SJCRH30 (cell line): ENCODE measurements around the gene PUM1. TPM values are rescaled to one million over a fixed set of nuclear protein-coding genes. Genes with fewer than 3 reads are reported as not detected.
"Not testable (repeated sequence)": the region's sequence is repeated elsewhere in the genome, so short reads cannot be mapped to it uniquely, and the experiment has no call there.

Experiments used
- DNase-seq, 2 experiments: peaks; one replicate each; pipeline ENCODE4 v3.0.0-alpha.2; 2015 to 2020
- H3K27ac ChIP-seq: fragments of 250-450 bp; sonication (Bioruptor Pico); 2 replicates; pipeline ENCODE4 v1.5.1; 2020; ENCODE audit warnings: mild to moderate bottlenecking, moderate library complexity
- H3K27me3 ChIP-seq: fragments of 250-450 bp; sonication (Bioruptor Pico); 2 replicates; pipeline ENCODE4 v1.5.1; 2020; ENCODE audit warnings: mild to moderate bottlenecking, moderate library complexity
- H3K36me3 ChIP-seq: fragments of 250-450 bp; sonication (Bioruptor Pico); 2 replicates; pipeline ENCODE4 v1.5.1; 2020; ENCODE audit warnings: mild to moderate bottlenecking, moderate library complexity
- H3K4me1 ChIP-seq: fragments of 250-450 bp; sonication (Bioruptor Pico); 2 replicates; pipeline ENCODE4 v1.5.1; 2020; ENCODE audit warnings: mild to moderate bottlenecking, moderate library complexity
- H3K4me3 ChIP-seq: fragments of 250-450 bp; sonication (Bioruptor Pico); 2 replicates; pipeline ENCODE4 v1.5.1; 2020; ENCODE audit warnings: mild to moderate bottlenecking, moderate library complexity
- H3K9me3 ChIP-seq: fragments of 250-450 bp; sonication (Bioruptor Pico); replicated peaks from 2 replicates; pipeline ENCODE4 v1.5.1; 2020; ENCODE audit warnings: mild to moderate bottlenecking, moderate library complexity
- total RNA-seq: library from RNA; depleted of rRNA; stranded (reverse); fragments of >200 nt; shearing (Covaris generic); gene quantifications from 2 replicates; pipeline ENCODE4 v1.2.3, GENCODE V29; 2014

The PUM1 gene
- total RNA-seq, 1 experiment from 2014 or later = 99.1 TPM

DNA sequence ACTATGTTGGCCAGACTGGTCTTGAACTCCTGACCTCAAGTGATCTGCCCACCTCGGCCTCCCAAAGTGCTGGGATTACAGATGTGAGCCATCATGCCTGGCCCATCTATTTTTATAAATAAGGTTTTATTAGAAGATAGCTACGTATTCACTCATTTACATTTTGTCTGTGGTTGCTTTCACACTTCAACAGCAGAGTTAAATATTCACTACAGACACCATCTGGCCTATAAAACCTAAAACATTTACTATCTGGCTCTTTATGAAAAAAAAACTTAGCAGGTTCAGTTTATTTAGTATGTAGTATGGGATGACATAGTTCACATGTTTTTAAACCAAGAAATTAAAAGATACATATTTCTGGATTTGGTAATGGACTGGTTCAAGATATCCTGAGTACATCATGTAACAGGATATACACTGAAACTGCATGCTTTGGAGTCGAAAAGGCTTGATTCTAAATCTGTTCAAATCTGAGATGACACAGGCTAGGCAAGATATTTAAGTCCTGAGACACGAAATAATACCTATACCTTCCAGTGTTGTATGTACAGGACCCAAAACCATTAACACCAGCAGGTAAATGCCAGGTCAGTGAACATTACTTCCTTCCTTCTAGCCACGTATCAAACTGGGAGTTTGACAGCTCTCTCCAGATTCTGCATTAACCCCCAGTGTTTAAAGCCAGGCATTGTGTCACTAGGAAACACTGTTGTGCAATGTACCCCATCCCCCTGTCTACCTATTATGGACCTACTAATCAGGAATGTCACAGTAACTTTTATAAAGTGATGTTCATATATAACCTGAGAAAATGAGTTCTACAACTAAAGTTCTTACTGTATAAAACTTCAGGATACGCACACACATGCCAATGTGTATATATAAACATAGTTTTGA is 102.7 kb downstream of the PUM1 start:
- no peaks in the 10 kb centered on the region for H3K9me3 ChIP-seq
- no peak overlapping the region for H3K4me3 ChIP-seq
- peaks cover 95% of the 10 kb centered on the region for H3K36me3 ChIP-seq
- peaks cover 19% of the 10 kb centered on the region for H3K4me1 ChIP-seq
- no peak overlapping the region for H3K27ac ChIP-seq
- no peaks in the 10 kb centered on the region for H3K27me3 ChIP-seq
- no peak for DNase-seq

DNA sequence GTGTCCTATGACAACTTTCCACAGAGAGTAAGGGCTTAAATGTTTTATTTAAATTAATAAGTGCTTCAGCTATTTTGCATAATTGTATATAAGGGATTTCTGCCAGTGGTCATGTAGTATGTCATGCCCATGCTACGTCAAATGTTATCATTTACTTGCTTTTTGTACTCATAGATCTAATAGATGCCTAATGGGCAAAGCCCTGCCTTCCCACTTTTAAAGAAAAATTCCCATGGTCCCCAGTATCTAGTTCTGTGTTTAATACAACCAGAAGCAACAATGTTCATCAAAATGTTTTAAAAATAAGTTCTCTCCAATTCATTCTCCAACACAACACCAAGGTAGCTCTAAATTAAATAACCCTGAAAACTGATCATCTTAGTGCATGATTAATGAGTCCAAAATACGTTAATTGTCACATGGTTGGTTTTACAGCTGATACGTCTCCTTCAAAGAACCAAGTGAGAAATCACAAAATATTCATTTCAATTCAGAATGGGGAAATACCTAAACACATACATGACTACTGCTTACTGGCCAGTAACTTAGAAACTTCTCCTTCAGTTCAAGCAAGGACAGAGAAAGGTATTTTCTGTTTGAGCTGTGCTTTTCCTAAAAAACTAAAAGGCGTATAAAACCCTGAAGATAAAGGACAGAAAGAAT is 107.8 kb downstream of the PUM1 start:
- H3K4me3 ChIP-seq = no peak overlapping the region
- H3K4me1 ChIP-seq = no peaks in the 10 kb centered on the region
- peaks cover 83% of the 10 kb centered on the region for H3K36me3 ChIP-seq
- DNase-seq = no peak
- H3K9me3 ChIP-seq = no peaks in the 10 kb centered on the region
- no peak overlapping the region for H3K27ac ChIP-seq
- no peaks in the 10 kb centered on the region for H3K27me3 ChIP-seq

- H3K27ac ChIP-seq = no peak overlapping the region
- peaks cover 82% of the 10 kb centered on the region for H3K36me3 ChIP-seq
- no peak overlapping the region for H3K4me3 ChIP-seq
- no peaks in the 10 kb centered on the region for H3K4me1 ChIP-seq
- H3K9me3 ChIP-seq = no peaks in the 10 kb centered on the region
- H3K27me3 ChIP-seq = no peaks in the 10 kb centered on the region
- no peak for DNase-seq
Observed at GRCh38 chr1:30955448-30956015, 110.0 kb downstream of the PUM1 start.

DNA sequence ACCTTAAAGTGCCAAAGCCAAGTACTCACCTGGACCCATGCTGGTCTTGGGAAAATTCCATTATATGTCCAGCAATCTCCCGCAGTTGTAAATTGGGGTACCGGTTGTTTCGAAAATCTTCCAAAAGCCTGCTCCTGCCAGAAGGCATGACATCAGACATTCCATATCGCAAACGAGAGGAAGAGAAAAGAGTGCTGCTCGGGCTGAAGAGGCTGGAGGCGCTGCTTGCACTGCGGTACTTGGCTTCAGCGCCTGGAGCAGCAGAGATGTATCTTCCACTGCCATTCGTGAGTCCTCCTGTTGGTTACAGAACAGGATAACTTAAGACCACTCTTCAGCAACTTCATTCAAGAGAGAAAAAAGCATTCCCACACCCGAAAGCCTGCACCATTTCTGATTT is 111.8 kb downstream of the PUM1 start:
- H3K4me1 ChIP-seq = no peaks in the 10 kb centered on the region
- H3K36me3 ChIP-seq = peaks cover 79% of the 10 kb centered on the region
- no peaks in the 10 kb centered on the region for H3K9me3 ChIP-seq
- no peak for DNase-seq
- H3K27ac ChIP-seq = no peak overlapping the region
- no peaks in the 10 kb centered on the region for H3K27me3 ChIP-seq
- H3K4me3 ChIP-seq = no peak overlapping the region

GRCh38 chr1:30952098-30952497 is 113.4 kb downstream of the PUM1 start:
- H3K4me1 ChIP-seq = no peaks in the 10 kb centered on the region
- H3K27me3 ChIP-seq = no peaks in the 10 kb centered on the region
- peaks cover 80% of the 10 kb centered on the region for H3K36me3 ChIP-seq
- no peak for DNase-seq
- no peaks in the 10 kb centered on the region for H3K9me3 ChIP-seq
- no peak overlapping the region for H3K27ac ChIP-seq
- no peak overlapping the region for H3K4me3 ChIP-seq

GRCh38 chr1:30950700-30951099 is 114.8 kb downstream of the PUM1 start:
- no peaks in the 10 kb centered on the region for H3K27me3 ChIP-seq
- no peak overlapping the region for H3K27ac ChIP-seq
- no peaks in the 10 kb centered on the region for H3K4me1 ChIP-seq
- no peak overlapping the region for H3K4me3 ChIP-seq
- peaks cover 85% of the 10 kb centered on the region for H3K36me3 ChIP-seq
- no peaks in the 10 kb centered on the region for H3K9me3 ChIP-seq
- DNase-seq = no peak

DNA sequence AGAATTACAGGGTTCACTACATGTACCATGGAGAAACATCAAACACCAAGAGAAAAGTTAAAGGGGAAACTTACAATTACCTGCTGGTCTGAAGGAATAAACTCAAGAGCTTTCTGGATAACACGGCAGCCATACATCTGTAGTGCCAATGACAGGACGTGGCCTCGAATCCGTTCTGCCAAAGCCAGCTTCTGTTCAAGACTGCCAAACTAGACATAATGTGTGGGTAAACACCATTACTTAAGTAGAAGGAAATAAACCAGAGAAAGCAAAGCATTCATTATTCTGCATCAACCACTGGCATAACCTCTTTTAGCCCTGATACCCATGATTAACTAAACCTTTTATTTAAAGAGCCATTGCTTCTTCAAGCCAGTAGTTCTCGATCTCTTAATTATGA is 115.5 kb downstream of the PUM1 start:
- Histone ChIP-seq H3K4me1 (no peaks in the 10 kb centered on the region), H3K9me3 (no peaks in the 10 kb centered on the region), H3K27me3 (no peaks in the 10 kb centered on the region), H3K4me3 (no peak overlapping the region), H3K27ac (no peak overlapping the region), H3K36me3 (peaks cover 85% of the 10 kb centered on the region)
- DNase-seq = no peak

- not testable (repeated sequence) for H3K4me1 ChIP-seq, H3K27ac ChIP-seq, H3K9me3 ChIP-seq, H3K4me3 ChIP-seq, H3K27me3 ChIP-seq, DNase-seq
- H3K36me3 ChIP-seq = peaks cover 87% of the 10 kb centered on the region
Observed at GRCh38 chr1:30949487-30949838, 116.1 kb downstream of the PUM1 start.

GRCh38 chr1:30948813-30949486 is 116.6 kb downstream of the PUM1 start:
- DNase-seq, H3K27ac ChIP-seq, H3K9me3 ChIP-seq, H3K27me3 ChIP-seq, H3K4me3 ChIP-seq, H3K4me1 ChIP-seq: not testable (repeated sequence)
- peaks cover 87% of the 10 kb centered on the region for H3K36me3 ChIP-seq

DNA sequence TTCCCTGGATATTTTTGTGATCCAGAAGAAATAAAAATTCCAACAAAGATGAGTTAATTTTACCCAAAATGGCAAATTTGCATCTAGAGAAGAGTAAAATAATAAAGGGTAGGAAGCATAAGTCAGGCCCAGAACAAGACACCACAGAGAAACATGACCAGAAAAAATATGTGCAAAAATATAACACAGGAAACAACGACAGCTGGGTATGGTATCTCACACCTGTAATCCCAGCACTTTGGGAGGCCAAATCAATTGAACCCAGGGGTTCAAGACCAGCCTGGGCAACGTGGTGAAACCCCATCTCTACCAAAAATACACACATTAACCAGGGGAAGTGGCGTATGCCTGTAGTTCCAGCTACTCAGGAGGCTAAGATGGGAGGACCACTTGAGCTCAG is 117.2 kb downstream of the PUM1 start:
- DNase-seq = no peak
- H3K36me3 ChIP-seq = peaks cover 87% of the 10 kb centered on the region
- no peak overlapping the region for H3K27ac ChIP-seq
- no peaks in the 10 kb centered on the region for H3K27me3 ChIP-seq
- H3K9me3 ChIP-seq = no peaks in the 10 kb centered on the region
- H3K4me1 ChIP-seq = no peaks in the 10 kb centered on the region
- H3K4me3 ChIP-seq = no peak overlapping the region

DNA sequence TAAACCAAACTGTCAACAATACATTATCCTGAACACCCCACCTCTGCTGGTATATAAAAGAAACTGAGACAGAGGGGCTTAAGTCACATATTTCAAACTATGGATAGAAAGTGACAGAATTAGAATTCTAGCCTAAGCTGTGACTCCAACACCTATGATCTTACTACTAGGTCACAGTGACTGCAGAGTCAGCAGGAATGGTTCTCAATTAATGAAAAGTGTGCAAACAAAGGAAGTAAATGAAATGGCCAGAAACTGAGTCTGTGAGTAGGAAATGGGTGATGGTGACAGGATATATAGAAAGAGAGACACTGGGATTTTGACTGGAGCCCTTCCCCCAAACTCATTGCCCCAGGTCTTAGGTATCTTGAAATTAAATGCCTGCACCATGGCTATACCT is 118.3 kb downstream of the PUM1 start:
- peaks cover 87% of the 10 kb centered on the region for H3K36me3 ChIP-seq
- no peak overlapping the region for H3K4me3 ChIP-seq
- H3K9me3 ChIP-seq = no peaks in the 10 kb centered on the region
- no peak for DNase-seq
- H3K27ac ChIP-seq = no peak overlapping the region
- no peaks in the 10 kb centered on the region for H3K4me1 ChIP-seq
- no peaks in the 10 kb centered on the region for H3K27me3 ChIP-seq

GRCh38 chr1:30942326-30942963 is 123.1 kb downstream of the PUM1 start:
- no peak overlapping the region for H3K4me3 ChIP-seq
- no peak for DNase-seq
- no peaks in the 10 kb centered on the region for H3K27me3 ChIP-seq
- peaks cover 92% of the 10 kb centered on the region for H3K36me3 ChIP-seq
- no peaks in the 10 kb centered on the region for H3K4me1 ChIP-seq
- H3K9me3 ChIP-seq = no peaks in the 10 kb centered on the region
- H3K27ac ChIP-seq = no peak overlapping the region

GRCh38 chr1:30940541-30940940 is 125.0 kb downstream of the PUM1 start:
- no peaks in the 10 kb centered on the region for H3K27me3 ChIP-seq
- H3K4me3 ChIP-seq = no peak overlapping the region
- H3K9me3 ChIP-seq = no peaks in the 10 kb centered on the region
- H3K36me3 ChIP-seq = peaks cover 91% of the 10 kb centered on the region
- no peak for DNase-seq
- no peak overlapping the region for H3K27ac ChIP-seq
- H3K4me1 ChIP-seq = no peaks in the 10 kb centered on the region

DNA sequence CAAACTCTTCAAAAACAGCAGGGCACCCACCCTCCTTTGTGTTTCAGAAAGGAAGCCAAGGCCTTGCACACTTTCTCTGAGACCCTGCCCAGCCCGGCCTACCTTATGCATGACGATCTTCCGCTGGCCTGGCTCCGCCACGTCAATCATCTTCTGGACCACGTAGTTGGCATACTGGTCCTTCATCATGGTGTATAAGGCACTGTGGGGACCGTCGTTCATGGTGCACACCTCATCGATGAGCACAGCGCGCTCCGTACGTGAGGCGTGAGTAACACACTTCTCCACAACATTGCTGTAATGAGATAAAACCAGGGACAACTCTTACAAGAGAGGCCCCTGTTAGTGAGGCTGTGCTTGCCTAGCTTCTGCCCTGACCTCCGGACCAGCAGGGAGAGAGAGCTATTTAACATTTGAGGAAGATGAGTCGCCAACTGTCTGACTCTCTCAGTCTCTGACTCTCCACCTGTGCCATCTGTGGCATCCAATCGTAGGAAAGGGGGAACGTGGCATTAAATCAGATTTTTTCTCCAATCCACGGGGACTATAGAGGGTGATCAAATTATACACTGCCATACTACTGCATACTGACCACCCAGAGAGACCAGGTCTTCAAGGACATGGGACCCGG is 128.9 kb downstream of the PUM1 start:
- no peak for DNase-seq
- no peaks in the 10 kb centered on the region for H3K27me3 ChIP-seq
- H3K9me3 ChIP-seq = no peaks in the 10 kb centered on the region
- H3K4me1 ChIP-seq = no peaks in the 10 kb centered on the region
- H3K4me3 ChIP-seq = no peak overlapping the region
- H3K27ac ChIP-seq = no peak overlapping the region
- H3K36me3 ChIP-seq = peaks cover 90% of the 10 kb centered on the region
